Endothelial cell of umbilical vein (primary cell): ENCODE results near the gene MLPH.

Source experiments
- MYC ChIP-seq: IDR thresholded peaks from one replicate; pipeline ENCODE4 v1.6.1; 2011; ENCODE audit warnings: mild to moderate bottlenecking, low read depth, low read length
- POLR2A ChIP-seq: IDR thresholded peaks from 2 replicates; pipeline ENCODE4 v1.6.1; 2012; ENCODE audit warnings: low read depth, mild to moderate bottlenecking, control low read depth, low read length
- TF ChIP-seq, protein P1 (sequence below), 2 donors: IDR thresholded peaks; 1 replicate in 1 of 2; 2 replicates in 1 of 2; pipeline ENCODE4 v1.5.1; 2011; ENCODE audit warnings: low read length in 2 of 2, mild to moderate bottlenecking in 2 of 2, moderate library complexity in 2 of 2, control low read depth in 1 of 2, inconsistent platforms in 1 of 2, low read depth in 1 of 2; ENCODE audit not compliant: insufficient read depth in 1 of 2; ENCODE audit errors: extremely low read depth in 1 of 2
- TF ChIP-seq, protein P2 (sequence below): IDR thresholded peaks from 2 replicates; pipeline ENCODE4 v1.6.1; 2011; ENCODE audit not compliant: insufficient read depth, insufficient read length

DNA sequence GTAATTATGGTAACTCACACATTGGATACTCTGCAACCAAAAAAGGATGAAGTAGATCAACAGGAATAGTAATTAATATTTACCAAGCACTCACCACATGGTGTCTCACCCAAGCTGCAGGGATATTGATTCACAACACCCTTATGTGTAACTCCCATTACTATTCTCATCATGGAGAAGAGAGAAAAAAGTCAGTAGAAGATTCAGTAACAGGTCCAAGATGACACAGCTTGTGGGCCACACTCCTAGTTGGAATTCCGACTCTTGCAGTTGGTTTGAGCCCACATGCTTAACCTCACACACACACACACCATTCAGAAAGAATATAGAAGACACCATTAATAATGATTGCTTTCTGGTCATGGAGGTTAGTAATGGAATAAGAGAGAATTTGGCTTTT lies 1.7 kb upstream of the MLPH start:
- TF ChIP-seq, protein P1, sequence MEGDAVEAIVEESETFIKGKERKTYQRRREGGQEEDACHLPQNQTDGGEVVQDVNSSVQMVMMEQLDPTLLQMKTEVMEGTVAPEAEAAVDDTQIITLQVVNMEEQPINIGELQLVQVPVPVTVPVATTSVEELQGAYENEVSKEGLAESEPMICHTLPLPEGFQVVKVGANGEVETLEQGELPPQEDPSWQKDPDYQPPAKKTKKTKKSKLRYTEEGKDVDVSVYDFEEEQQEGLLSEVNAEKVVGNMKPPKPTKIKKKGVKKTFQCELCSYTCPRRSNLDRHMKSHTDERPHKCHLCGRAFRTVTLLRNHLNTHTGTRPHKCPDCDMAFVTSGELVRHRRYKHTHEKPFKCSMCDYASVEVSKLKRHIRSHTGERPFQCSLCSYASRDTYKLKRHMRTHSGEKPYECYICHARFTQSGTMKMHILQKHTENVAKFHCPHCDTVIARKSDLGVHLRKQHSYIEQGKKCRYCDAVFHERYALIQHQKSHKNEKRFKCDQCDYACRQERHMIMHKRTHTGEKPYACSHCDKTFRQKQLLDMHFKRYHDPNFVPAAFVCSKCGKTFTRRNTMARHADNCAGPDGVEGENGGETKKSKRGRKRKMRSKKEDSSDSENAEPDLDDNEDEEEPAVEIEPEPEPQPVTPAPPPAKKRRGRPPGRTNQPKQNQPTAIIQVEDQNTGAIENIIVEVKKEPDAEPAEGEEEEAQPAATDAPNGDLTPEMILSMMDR (IDR thresholded peaks at IDR 0.05; ENCODE audit: extremely low read depth in 1 of 2, insufficient read depth in 1 of 2, low read depth in 1 of 2, low read length in 2 of 2), result no peak
- TF ChIP-seq MYC, result no peak
- TF ChIP-seq, protein P2, sequence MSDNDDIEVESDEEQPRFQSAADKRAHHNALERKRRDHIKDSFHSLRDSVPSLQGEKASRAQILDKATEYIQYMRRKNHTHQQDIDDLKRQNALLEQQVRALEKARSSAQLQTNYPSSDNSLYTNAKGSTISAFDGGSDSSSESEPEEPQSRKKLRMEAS, result no peak
- TF ChIP-seq POLR2A, result no peak
